Measurements from ENCODE around the gene PROS1.
"Not testable (repeated sequence)": the region's sequence is repeated elsewhere in the genome, so short reads cannot be mapped to it uniquely, and the experiment has no call there.

Gene PROS1

DNA sequence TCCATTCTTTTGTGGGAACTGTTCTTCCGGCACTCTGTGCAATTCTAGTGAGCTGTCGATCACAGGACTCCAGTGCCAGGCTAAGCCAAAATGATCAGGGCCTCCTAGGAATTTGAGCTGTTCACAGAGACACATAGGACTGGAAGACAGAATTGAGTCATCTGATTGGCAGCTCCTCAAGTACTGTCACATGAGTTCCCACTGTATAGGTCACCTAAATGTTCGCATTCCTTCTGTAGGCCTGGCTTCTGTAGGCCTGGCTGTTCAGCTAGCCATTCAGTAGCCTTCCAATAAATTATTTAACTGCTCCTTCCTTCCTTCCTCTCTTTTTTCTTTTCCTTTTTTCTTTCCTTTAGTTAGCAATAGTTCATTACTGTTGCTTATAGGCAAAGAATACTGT, 4.3 kb downstream of the PROS1 start:
- no peak for DNase-seq (ENCODE audit: low spot score)

DNA sequence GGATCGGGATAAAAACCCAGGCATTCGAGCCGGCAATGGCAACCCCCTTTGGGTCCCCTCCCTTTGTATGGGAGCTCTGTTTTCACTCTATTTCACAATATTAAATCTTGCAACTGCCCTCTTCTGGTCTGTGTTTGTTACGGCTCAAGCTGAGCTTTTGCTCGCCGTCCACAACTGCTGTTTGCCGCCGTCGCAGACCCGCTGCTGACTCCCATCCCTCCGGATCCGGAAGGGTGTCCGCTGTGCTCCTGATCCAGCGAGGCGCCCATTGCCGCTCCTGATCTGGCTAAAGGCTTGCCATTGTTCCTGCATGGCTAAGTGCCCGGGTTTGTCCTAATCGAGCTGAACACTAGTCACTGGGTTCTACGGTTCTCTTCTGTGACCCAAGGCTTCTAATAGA, 8.6 kb downstream of the PROS1 start:
- DNase-seq (ENCODE audit: low spot score): not testable (repeated sequence)

- no peak for DNase-seq (ENCODE audit: low spot score)
Observed at GRCh38 chr3:93962798-93963197, 10.9 kb downstream of the PROS1 start.

- no peak for DNase-seq (ENCODE audit: low spot score)
Observed at GRCh38 chr3:93961489-93961888, 12.2 kb downstream of the PROS1 start.

DNA sequence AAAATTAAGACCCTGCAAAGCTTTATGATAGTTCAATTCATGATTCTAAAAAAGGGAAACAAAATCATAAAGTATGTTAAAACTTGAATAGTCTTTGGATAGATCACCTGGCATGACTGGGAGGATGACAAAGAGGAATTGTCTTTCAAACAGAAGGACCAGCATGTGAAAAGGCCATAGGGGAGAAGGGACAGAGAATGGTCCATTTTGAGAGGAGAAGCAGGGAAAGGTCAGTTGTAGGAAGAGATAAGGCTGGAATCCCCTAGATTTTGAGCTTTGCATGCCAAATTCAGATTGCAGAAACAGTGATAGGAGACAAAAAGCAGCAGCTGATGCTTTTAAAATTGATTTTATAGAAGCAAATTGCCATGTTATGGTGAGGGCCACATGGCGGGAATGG, 12.7 kb downstream of the PROS1 start:
- DNase-seq (ENCODE audit: low spot score): no peak

DNA sequence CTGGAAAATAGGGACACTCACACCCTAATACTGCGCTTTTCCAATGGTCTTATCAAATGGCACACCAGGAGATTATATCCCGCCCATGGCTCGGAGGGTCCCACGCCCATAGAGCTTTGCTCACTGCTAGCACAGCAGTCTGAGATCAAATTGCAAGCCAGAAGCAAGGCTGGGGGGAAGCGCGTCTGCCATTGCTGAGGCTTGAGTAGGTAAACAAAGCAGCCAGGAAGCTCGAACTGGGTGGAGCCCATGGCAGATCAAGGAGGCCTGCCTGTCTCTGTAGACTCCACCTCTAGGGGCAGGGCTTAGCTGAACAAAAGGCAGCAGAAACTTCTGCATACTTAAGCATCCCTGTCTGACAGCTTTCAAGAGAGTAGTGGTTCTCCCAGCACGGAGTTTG, 23.7 kb downstream of the PROS1 start:
- not testable (repeated sequence) for DNase-seq (ENCODE audit: low spot score)

- not testable (repeated sequence) for DNase-seq (ENCODE audit: low spot score)
Observed at GRCh38 chr3:93937485-93937884, 36.2 kb downstream of the PROS1 start.

DNA sequence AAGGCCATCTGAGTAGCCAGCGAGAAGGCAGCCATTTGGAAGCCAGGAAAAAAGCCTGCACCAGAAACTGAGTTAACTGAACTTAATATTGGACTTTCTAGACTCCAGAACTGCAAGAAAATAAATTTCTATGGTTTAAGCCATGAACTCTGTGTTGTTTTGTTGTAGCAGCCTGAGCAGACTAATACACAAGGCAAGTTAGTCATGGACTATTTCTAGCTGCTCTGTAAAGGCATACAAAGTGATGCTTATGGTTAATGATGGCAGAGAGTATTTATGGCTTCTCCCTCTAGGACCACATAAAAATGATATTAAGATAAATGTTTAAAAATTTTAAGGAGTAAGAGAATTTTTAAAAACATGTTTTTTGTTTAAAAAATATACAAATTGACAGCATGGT, 37.1 kb downstream of the PROS1 start:
- DNase-seq (ENCODE audit: low spot score): no peak

DNA sequence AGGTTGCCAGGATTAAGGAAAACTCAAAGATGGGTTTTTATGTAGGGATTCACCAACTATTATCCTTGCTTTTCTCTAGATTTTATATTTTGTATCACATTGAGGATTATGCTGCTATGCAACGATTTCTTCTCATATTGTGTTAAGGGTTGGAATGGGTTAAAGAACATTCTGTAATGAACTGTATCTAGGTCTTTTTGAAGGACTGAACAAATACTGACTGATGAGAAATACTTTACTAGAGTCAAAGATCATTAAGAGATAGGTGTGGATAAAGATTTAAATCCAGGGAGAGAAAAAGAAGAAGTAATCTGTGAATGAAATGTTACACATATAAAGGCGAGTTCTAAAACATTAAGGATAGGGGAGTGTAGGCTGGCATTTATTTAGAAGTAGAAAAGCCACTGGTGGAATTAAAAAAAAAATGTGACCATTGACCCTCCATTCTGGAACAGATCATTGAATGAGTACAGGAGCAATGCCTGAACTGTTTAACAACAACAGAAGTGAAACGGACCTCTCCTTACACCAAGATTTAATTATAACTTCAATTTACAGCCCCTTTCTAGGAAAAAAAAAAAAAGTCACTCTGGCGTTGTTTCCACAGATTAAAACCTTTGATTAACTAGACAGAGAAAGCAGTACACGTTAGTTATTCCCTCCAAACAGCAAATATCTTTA, 39.2 kb downstream of the PROS1 start:
- DNase-seq (ENCODE audit: low spot score): no peak

- DNase-seq (ENCODE audit: low spot score): no peak
Observed at GRCh38 chr3:93931597-93932229, 42.0 kb downstream of the PROS1 start.

DNA sequence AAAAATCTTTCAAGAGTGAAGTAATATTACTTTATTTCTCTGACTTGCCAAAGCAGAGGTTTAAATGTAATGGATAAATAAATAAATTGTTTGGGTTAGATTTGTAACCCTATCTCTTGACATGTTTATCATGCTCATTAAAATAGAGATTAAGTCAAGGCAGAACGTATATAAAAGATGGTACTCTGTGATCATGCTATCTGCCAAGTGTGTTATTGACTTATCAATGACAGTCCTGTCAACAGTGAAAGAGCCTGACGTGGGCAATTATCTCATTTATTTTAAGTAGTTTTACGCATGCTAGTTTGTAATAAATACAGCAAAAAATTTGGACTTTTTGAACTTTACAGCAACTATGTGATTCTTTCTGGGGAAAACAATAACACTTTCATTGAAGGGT, 43.7 kb downstream of the PROS1 start:
- no peak for DNase-seq (ENCODE audit: low spot score)

- no peak for DNase-seq (ENCODE audit: low spot score)
Observed at GRCh38 chr3:93926789-93927188, 46.9 kb downstream of the PROS1 start.

DNA sequence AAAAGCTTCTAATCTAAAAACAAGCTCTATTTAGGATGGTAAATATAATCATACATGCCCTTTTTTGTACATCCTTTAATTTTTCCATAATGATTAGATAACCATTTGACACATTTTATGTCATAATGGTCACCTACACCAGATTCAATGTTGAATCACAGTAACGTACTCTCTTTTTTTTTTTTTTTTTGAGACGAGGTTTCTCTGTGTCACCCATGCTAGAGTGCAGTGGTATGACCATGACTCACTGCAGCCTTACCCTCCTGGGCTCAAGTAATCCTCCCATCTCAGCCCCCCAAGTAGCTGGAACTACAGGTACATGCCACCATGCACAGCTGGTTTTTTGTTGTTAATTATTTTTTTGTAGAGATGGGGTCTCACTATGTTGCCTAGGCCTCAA, 49.2 kb downstream of the PROS1 start:
- no peak for DNase-seq (ENCODE audit: low spot score)

GRCh38 chr3:93923006-93923405, 50.7 kb downstream of the PROS1 start:
- DNase-seq (ENCODE audit: low spot score): no peak

- not testable (repeated sequence) for DNase-seq (ENCODE audit: low spot score)
Observed at GRCh38 chr3:93917546-93918029, 56.1 kb downstream of the PROS1 start.

GRCh38 chr3:93913623-93914022, 60.1 kb downstream of the PROS1 start:
- not testable (repeated sequence) for DNase-seq (ENCODE audit: low spot score)

DNA sequence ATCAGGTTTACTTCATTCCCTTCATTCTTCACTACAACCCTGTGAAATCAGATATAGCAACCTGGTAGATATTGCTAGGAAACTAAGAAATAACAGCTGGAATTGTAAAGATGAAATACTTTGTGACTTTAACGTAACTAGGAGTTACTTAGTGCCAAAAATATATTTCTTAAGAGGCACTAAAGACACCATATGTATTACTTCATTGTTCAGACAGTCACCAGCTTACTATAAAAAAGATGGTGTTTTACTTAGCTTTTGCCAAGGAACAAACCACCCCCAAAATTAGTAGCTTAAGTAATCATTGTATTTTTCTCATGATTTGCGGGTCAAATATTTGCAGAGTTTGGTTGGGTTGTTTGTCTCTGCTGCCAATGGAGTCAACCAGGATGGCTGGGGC, 62.5 kb downstream of the PROS1 start:
- no peak for DNase-seq (ENCODE audit: low spot score)

GRCh38 chr3:93910097-93910496, 63.6 kb downstream of the PROS1 start:
- DNase-seq (ENCODE audit: low spot score): no peak

- DNase-seq (ENCODE audit: low spot score): no peak
Observed at GRCh38 chr3:93907132-93907531, 66.6 kb downstream of the PROS1 start.

DNA sequence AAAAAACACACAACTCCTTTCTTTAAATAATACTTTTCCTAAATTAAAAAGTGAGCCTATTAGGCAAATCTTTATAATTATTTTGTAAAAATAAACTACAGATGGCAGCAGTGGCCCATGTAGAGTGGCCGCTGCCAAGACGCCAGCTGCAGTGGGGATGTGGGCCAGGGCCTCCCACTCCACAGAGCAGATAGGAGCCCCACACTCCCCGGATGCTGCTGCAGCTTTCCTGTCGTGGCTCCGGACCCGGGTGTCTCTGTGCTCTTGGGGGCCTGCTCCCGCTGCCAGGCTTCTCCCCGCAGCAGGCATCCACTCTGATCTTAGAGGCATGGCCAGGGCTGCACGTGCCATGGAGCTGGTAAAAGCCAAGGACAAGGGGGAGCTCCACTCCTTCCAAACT, 67.5 kb downstream of the PROS1 start:
- no peak for DNase-seq (ENCODE audit: low spot score)

GRCh38 chr3:93904568-93904967, 69.1 kb downstream of the PROS1 start:
- DNase-seq (ENCODE audit: low spot score): no peak

- DNase-seq (ENCODE audit: low spot score): not testable (repeated sequence)
Observed at GRCh38 chr3:93878250-93879017, 95.3 kb downstream of the PROS1 start.

GRCh38 chr3:93877427-93877826, 96.3 kb downstream of the PROS1 start:
- DNase-seq (ENCODE audit: low spot score): not testable (repeated sequence)
